ENCODE results near the gene ZC3H12A.

- TF ChIP-seq CTCF (IDR thresholded peaks at IDR 0.05 in 8 of 11, conservative IDR thresholded peaks at IDR 0.05 in 3 of 11), result no peak
- TF ChIP-seq POLR2A (IDR thresholded peaks at IDR 0.05), result no peak
- no peak for TF ChIP-seq POLR2AphosphoS5 (IDR thresholded peaks at IDR 0.05)
Observed at GRCh38 chr1:37515185-37516034, 41.0 kb downstream of the ZC3H12A start.
